Fibroblast of the aortic adventitia (primary cell): Measurements from ENCODE around the gene ALPL. TPM values are rescaled to one million over a fixed set of nuclear protein-coding genes. Genes with fewer than 3 reads are reported as not detected.

Experiments used
- DNase-seq: peaks from one replicate; pipeline ENCODE4 v3.0.0-alpha.2; 2010; ENCODE audit warnings: low read depth
- H3K4me3 ChIP-seq: 2 replicates; pipeline ENCODE4 v1.5.1; 2011; ENCODE audit warnings: low read depth, mild to moderate bottlenecking, control low read depth, low read length, moderate library complexity
- total RNA-seq: library from RNA; depleted of rRNA; stranded (reverse); fragments of >200 nt; gene quantifications from 2 replicates; pipeline ENCODE4 v1.2.3, GENCODE V29; 2012; ENCODE audit warnings: low replicate concordance
- TF ChIP-seq, protein P1 (sequence below): IDR thresholded peaks from 2 replicates; pipeline ENCODE4 v1.5.1; 2011; ENCODE audit warnings: mild to moderate bottlenecking, low read length, control low read depth, inconsistent platforms; ENCODE audit not compliant: insufficient read depth

ALPL gene
- total RNA-seq, 1 donor = 1.1 TPM

GRCh38 chr1:21570885-21571284 lies 61.7 kb downstream of the ALPL start:
- TF ChIP-seq, protein P1, sequence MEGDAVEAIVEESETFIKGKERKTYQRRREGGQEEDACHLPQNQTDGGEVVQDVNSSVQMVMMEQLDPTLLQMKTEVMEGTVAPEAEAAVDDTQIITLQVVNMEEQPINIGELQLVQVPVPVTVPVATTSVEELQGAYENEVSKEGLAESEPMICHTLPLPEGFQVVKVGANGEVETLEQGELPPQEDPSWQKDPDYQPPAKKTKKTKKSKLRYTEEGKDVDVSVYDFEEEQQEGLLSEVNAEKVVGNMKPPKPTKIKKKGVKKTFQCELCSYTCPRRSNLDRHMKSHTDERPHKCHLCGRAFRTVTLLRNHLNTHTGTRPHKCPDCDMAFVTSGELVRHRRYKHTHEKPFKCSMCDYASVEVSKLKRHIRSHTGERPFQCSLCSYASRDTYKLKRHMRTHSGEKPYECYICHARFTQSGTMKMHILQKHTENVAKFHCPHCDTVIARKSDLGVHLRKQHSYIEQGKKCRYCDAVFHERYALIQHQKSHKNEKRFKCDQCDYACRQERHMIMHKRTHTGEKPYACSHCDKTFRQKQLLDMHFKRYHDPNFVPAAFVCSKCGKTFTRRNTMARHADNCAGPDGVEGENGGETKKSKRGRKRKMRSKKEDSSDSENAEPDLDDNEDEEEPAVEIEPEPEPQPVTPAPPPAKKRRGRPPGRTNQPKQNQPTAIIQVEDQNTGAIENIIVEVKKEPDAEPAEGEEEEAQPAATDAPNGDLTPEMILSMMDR = no peak
- no peak for DNase-seq
- no peak overlapping the region for H3K4me3 ChIP-seq

GRCh38 chr1:21572221-21572620 lies 63.0 kb downstream of the ALPL start:
- no peak for DNase-seq

DNA sequence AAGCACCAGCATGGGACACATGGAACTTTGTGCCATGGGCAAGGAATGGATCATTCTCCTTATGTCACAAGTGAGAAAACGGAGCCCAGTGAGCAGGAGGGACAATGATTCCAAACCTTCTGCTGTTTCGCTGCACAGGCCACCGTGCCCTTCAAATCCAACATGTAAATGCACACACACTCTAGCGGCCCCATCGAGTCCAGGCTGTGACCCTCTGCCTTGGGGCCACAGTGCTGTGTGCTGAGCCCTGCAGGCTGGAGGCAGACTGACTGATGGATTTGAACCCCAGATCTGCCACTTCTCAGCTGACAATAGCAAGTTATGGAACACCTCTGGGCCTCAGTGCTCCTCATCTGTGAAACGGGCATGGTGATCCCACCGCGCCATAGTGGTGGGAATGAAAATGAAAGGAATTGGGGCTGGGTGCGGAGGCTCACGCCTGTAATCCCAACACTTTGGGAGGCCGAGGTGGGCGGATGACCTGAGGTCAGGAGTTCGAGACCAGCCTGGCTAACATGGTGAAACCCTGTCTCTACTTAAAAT lies 63.6 kb downstream of the ALPL start:
- H3K4me3 ChIP-seq = no peak overlapping the region
- DNase-seq = no peak
- TF ChIP-seq, protein P1 = no peak

More at GRCh38 chr1:21572221-21572620, 63.0 kb downstream of the ALPL start:
- TF ChIP-seq, protein P1 = no peak
- H3K4me3 ChIP-seq = no peak overlapping the region

GRCh38 chr1:21573475-21573874 lies 64.3 kb downstream of the ALPL start:
- no peak overlapping the region for H3K4me3 ChIP-seq
- no peak for DNase-seq
- TF ChIP-seq, protein P1 = no peak

- no peak overlapping the region for H3K4me3 ChIP-seq
- DNase-seq = peak; percentile 95
Observed at GRCh38 chr1:21573971-21574465, 64.8 kb downstream of the ALPL start.

GRCh38 chr1:21574466-21575151 lies 65.4 kb downstream of the ALPL start:
- TF ChIP-seq, protein P1 = peak; percentile 33
- peak; percentile 90 for DNase-seq

More at GRCh38 chr1:21573971-21574465, 64.8 kb downstream of the ALPL start:
- TF ChIP-seq, protein P1 = peak; percentile 60

More at GRCh38 chr1:21574466-21575151, 65.4 kb downstream of the ALPL start:
- H3K4me3 ChIP-seq = no peak overlapping the region
